Measurements from ENCODE around the gene KAT8. TPM values are rescaled to one million over a fixed set of nuclear protein-coding genes. Genes with fewer than 3 reads are reported as not detected.

Gene KAT8
- total and polyA plus RNA-seq, 2 of the 13 experiments (the other 11 are each of a cell fraction or from before 2014, with no cell fraction given) = 79.0 to 84.2 TPM

GRCh38 chr16:31106509-31107464 lies 10.7 kb upstream of the KAT8 start (continued):
- TF ChIP-seq HMGXB3 (CRISPR knock-in tag; IDR thresholded peaks at IDR 0.05; ENCODE audit: borderline replicate concordance) (no peak), ZNF446 (CRISPR knock-in tag; IDR thresholded peaks at IDR 0.05) (no peak), FOXJ3 (CRISPR knock-in tag; IDR thresholded peaks at IDR 0.05; ENCODE audit: borderline replicate concordance) (no peak), ZNF343 (CRISPR knock-in tag; IDR thresholded peaks at IDR 0.05) (no peak), ZMAT3 (CRISPR knock-in tag; conservative IDR thresholded peaks at IDR 0.05) (no peak), ARNT2 (CRISPR knock-in tag; IDR thresholded peaks at IDR 0.05; ENCODE audit: low read depth) (no peak), ZNF839 (CRISPR knock-in tag; IDR thresholded peaks at IDR 0.05; ENCODE audit: borderline replicate concordance) (no peak), SP1 (IDR thresholded peaks at IDR 0.05) (no peak), SP1 (CRISPR knock-in tag; IDR thresholded peaks at IDR 0.05) (no peak), TCF12 (IDR thresholded peaks at IDR 0.05) (no peak), TCF12 (CRISPR knock-in tag; IDR thresholded peaks at IDR 0.05) (no peak), ZMAT5 (CRISPR knock-in tag; IDR thresholded peaks at IDR 0.05; ENCODE audit: borderline replicate concordance, low read depth) (no peak), ZBTB44 (CRISPR knock-in tag; IDR thresholded peaks at IDR 0.05) (no peak), ZNF44 (CRISPR knock-in tag; IDR thresholded peaks at IDR 0.05) (no peak), MTA1 (CRISPR knock-in tag; IDR thresholded peaks at IDR 0.05; ENCODE audit: borderline replicate concordance) (no peak), MEIS2 (CRISPR knock-in tag; IDR thresholded peaks at IDR 0.05) (no peak; the same call in 1 of the 2 replicates), ZNF784 (CRISPR knock-in tag; IDR thresholded peaks at IDR 0.05; ENCODE audit: borderline replicate concordance) (no peak), ZNF274 (CRISPR knock-in tag; IDR thresholded peaks at IDR 0.05) (no peak; the same call in 1 of the 2 replicates), CSRNP1 (CRISPR knock-in tag; IDR thresholded peaks at IDR 0.05) (no peak), POLR2AphosphoS2 (IDR thresholded peaks at IDR 0.05; ENCODE audit: low read depth, low read length) (no peak), NCOA2 (CRISPR knock-in tag; IDR thresholded peaks at IDR 0.05) (no peak)

Data from HepG2 (cell line).